ENCODE results near the gene PAK1.

Gene PAK1

GRCh38 chr11:77474684-77475060 is 778 bp upstream of the PAK1 start:
- no peaks in the 10 kb centered on the region for H3K27me3 ChIP-seq (replicated peaks; ENCODE audit: control insufficient read depth, insufficient read depth, low read length)
- peak overlapping the region; percentile 81 for H3K4me3 ChIP-seq (replicated peaks; ENCODE audit: low read depth, low read length)
- no peak for TF ChIP-seq CTCF (IDR thresholded peaks at IDR 0.05; ENCODE audit: insufficient read depth, low read length, poor library complexity, severe bottlenecking)
- H3K36me3 ChIP-seq (ENCODE audit: control insufficient read depth, insufficient read depth, low read length), result no peaks in the 10 kb centered on the region
- DNase-seq (ENCODE audit: extremely low read depth, insufficient read length), result no peak

- H3K36me3 ChIP-seq (ENCODE audit: control insufficient read depth, insufficient read depth, low read length), result no peaks in the 10 kb centered on the region
- DNase-seq (ENCODE audit: extremely low read depth, insufficient read length), result peak; percentile 61
- TF ChIP-seq CTCF (IDR thresholded peaks at IDR 0.05; ENCODE audit: insufficient read depth, low read length, poor library complexity, severe bottlenecking), result no peak
These were observed 698 bp downstream of the PAK1 start for GRCh38 chr11:77472991-77473800.

GRCh38 chr11:77471558-77472193 is 2.2 kb downstream of the PAK1 start:
- DNase-seq (ENCODE audit: extremely low read depth, insufficient read length), result no peak
- Histone ChIP-seq H3K4me3 (replicated peaks; ENCODE audit: low read depth, low read length) (peak overlapping the region; percentile 25; the same call in 1 of the 2 replicates), H3K36me3 (ENCODE audit: control insufficient read depth, insufficient read depth, low read length) (no peaks in the 10 kb centered on the region), H3K27me3 (replicated peaks; ENCODE audit: control insufficient read depth, insufficient read depth, low read length) (no peaks in the 10 kb centered on the region)
- TF ChIP-seq CTCF (IDR thresholded peaks at IDR 0.05; ENCODE audit: insufficient read depth, low read length, poor library complexity, severe bottlenecking), result peak; percentile 38

More at GRCh38 chr11:77472991-77473800, 698 bp downstream of the PAK1 start:
- H3K27me3 ChIP-seq (replicated peaks; ENCODE audit: control insufficient read depth, insufficient read depth, low read length), result no peaks in the 10 kb centered on the region
- peak overlapping the region; percentile 81 for H3K4me3 ChIP-seq (replicated peaks; ENCODE audit: low read depth, low read length)

- no peak for DNase-seq (ENCODE audit: extremely low read depth, insufficient read length)
- Histone ChIP-seq H3K27me3 (replicated peaks; ENCODE audit: control insufficient read depth, insufficient read depth, low read length) (no peaks in the 10 kb centered on the region), H3K36me3 (ENCODE audit: control insufficient read depth, insufficient read depth, low read length) (no peaks in the 10 kb centered on the region), H3K4me3 (replicated peaks; ENCODE audit: low read depth, low read length) (peak overlapping the region; percentile 25)
- no peak for TF ChIP-seq CTCF (IDR thresholded peaks at IDR 0.05; ENCODE audit: insufficient read depth, low read length, poor library complexity, severe bottlenecking)
These were observed 2.9 kb downstream of the PAK1 start for GRCh38 chr11:77470971-77471370.

- DNase-seq (ENCODE audit: extremely low read depth, insufficient read length), result no peak
- Histone ChIP-seq H3K36me3 (ENCODE audit: control insufficient read depth, insufficient read depth, low read length) (no peaks in the 10 kb centered on the region), H3K4me3 (replicated peaks; ENCODE audit: low read depth, low read length) (peak overlapping the region; percentile 53), H3K27me3 (replicated peaks; ENCODE audit: control insufficient read depth, insufficient read depth, low read length) (no peaks in the 10 kb centered on the region)
- no peak for TF ChIP-seq CTCF (IDR thresholded peaks at IDR 0.05; ENCODE audit: insufficient read depth, low read length, poor library complexity, severe bottlenecking)
These were observed 3.4 kb downstream of the PAK1 start for GRCh38 chr11:77470504-77470903.
